NCI-H460 (cell line): ENCODE data around the gene RPL39L. TPM values are rescaled to one million over a fixed set of nuclear protein-coding genes. Genes with fewer than 3 reads are reported as not detected.
"Not testable (repeated sequence)": the region's sequence is repeated elsewhere in the genome, so short reads cannot be mapped to it uniquely, and the experiment has no call there.

Experiments
- DNase-seq: peaks from one replicate; pipeline ENCODE4 v3.0.0-alpha.2; 2016; ENCODE audit warnings: low read depth; ENCODE audit errors: extremely low read depth
- total RNA-seq: library from RNA; depleted of rRNA; stranded (reverse); fragments of >200 nt; shearing (Covaris generic); gene quantifications from 2 replicates; pipeline ENCODE4 v1.2.3, GENCODE V29; 2014

RPL39L gene
- total RNA-seq, 1 experiment from 2014 or later = 62.6 TPM

DNA sequence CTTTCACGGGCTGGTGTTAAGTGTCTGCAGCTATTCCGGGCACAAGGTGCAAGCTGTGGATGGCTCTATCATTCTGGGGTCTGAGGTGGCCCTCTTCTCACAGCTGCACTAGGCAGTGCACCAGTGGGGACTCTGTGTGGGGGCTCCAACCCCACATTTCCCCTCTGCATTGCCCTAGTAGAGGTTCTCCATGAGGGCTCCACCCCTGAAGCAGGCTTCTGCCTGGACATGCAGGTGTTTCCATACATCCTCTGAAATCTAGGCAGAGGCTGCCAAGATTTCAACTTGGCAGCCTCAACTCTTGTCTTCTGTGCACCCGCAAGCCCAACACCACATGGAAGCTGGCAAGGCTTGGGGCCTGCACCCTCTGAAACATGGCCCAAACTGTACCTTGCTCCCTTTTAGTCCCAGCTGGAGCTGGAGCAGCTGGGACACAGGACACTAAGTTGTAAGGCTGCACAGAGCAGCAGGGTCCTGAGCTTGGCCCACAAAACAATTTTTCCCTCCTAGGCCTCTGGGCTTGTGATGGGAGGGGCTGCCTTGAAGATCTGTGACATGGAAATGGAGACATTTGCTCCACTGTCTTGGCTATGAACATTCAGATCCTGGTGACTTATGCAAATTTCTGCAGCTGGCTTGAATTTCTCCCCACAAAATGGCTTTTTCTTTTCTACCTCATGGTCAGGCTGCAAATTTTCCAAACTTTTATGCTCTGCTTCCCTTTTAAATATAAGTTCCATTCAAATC lies 6.0 kb upstream of the RPL39L start:
- no peak for DNase-seq

DNA sequence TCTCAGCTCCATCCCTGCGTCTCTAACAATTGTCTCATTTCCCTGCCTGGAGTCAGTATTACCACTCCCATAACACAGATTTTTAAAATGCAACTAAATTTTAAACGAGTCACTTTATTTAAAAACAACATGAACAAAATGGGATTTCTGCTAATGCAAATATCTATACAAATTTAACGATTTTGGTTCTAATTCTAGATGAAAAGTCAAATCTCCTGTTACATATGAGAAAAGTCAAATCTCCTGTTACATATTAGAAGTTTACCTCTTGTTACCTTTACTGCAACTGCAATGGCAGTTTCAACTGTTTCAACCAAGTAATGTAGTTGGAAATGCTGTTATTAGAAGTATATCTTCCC lies 578 bp upstream of the RPL39L start:
- DNase-seq = no peak

DNA sequence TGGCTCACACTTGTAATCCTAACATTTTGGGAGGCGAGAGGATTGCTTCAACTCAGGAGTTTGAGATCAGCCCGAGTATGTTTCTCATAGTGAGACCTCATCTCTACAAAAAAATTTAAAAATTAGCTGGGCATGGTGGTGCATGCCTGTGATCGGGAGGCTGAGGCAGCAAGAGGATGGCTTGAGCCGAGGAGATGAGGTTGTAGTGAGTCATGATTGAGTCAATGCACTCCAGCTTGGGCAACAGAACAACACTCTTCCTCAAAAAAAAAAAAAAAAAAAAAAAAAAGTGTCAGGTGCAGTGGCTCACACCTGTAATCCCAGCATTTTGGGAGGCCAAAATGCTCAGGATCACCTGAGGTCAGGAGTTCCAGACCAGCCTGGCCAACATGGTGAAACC lies 2.4 kb downstream of the RPL39L start:
- DNase-seq = no peak

DNA sequence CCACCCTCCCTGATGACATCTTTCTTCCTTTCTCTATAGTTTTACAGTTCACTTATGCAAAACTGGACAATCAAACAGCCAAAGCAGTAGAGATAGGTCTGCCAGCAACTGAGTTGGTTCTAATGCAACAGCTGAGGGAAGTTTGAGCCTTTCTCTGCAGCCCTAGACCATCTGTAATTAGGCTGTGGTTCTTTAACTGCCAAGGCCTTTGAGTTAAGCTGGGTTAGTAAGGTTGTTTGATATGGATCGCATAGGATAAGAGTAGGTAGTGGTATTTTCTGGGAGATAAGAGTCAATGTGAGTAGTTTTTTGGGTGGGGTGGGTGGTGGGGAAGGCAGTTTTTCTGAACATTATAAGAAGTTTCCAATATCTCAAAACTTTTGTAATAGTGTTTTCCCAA lies 3.0 kb downstream of the RPL39L start:
- no peak for DNase-seq

DNA sequence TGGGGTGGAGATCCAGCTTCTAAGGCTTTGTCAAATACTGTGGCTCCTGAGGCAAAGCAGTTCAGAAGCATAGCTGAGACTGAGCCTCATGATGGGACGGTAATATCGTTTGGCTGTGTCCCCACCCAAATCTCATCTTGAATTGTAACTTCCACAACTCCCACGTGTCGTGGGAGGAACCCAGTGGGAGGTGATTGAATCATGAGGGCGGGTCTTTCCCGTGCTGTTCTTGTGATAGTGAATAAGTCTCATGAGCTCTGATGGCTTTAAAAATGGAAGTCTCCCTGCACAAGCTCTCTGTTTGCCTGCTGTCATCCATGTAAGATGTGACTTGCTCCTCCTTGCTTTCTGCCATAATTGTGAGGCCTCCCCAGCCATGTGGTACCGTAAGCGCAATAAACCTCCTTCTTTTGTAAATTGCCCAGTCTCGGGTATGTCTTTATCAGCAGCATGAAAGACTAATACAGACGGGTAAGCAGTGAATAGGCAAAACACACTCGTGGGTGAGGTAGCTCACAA lies 4.1 kb downstream of the RPL39L start:
- DNase-seq = not testable (repeated sequence)

DNA sequence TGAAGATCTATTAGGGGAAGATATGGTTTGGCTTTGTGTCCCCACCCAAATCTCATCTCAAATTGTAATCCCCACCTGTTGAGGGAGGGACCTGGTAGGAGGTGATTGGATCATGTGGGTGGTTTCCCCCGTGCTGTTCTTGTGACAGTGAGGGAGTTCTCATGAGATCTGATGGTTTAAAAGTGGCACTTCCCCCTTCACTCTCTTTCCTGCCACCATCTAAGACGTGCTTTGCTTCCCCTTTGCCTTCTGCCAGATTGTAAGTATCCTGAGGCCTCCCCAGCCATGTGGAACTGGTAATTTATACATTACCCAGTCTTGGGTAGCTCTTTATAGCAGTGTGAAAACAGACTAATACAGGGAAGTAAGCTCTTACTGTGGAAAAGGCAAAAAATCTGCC lies 6.1 kb downstream of the RPL39L start:
- DNase-seq = not testable (repeated sequence)

GRCh38 chr3:187132666-187133065 lies 6.6 kb downstream of the RPL39L start:
- DNase-seq = no peak

GRCh38 chr3:187131981-187132380 lies 7.3 kb downstream of the RPL39L start:
- no peak for DNase-seq

- DNase-seq = no peak
These were observed 8.8 kb downstream of the RPL39L start for GRCh38 chr3:187130346-187131066.

GRCh38 chr3:187125319-187126031 lies 13.8 kb downstream of the RPL39L start:
- no peak for DNase-seq

DNA sequence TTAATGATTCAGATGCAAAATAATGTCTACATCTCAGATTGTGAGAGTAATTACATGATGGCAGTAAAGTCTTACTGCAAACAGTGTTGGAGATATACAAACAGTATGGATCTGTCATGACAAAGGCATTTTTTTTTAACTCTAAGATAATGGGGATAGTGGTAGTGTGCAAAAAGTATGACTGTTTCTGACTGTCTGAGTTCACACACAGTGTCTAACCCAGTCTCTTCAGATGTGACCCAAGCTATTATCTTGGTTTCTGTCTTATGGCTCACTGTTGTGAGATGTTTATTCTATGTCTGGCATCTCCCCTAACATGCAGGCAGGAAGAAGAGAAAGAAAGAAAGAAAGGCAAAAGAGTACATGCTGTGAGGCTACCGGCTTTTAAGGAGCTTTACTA lies 17.0 kb downstream of the RPL39L start:
- DNase-seq = no peak

DNA sequence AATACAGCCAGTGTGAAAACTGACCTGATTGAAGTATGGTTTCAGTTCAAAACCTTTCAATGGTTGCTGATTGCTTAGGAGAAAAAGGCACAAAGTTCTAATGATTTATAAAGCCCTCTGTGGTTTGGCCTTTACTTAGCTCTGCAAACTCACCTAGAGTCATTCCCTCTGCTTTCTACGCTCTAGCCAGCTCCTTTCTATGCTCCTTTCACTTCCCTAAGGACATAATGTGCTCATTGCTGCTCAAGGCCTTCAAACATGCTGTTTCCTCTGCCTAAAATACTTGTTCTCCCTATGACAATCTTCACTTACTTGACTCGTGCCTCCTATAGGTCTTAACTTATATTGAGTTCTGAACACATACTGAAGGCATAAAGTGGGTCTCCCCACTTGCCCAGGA lies 19.0 kb downstream of the RPL39L start:
- DNase-seq = no peak

- DNase-seq = no peak
These were observed 24.8 kb downstream of the RPL39L start for GRCh38 chr3:187114511-187114910.

- peak; percentile 6 for DNase-seq
These were observed 26.1 kb downstream of the RPL39L start for GRCh38 chr3:187112934-187113793.

- DNase-seq = no peak
These were observed 29.1 kb downstream of the RPL39L start for GRCh38 chr3:187110156-187110555.

DNA sequence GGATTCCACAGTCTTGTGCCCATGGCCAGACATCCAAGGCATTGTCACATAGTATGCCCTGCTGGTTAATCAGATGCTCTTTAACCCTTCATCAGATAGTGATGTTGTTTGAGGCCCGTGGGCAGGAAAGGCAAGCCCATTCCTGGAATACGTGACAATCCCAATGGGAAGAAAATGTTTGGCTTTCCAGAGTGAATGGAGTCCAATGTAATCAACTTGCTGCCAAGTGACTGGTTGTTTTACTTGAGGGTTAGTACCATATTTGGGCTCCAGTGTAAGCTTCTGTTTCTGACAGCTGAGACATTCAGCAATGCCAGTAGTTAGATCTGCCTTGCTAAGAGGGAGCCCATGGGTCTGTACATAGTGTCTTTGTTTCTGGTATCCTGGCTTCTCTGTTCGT lies 31.3 kb downstream of the RPL39L start:
- no peak for DNase-seq

DNA sequence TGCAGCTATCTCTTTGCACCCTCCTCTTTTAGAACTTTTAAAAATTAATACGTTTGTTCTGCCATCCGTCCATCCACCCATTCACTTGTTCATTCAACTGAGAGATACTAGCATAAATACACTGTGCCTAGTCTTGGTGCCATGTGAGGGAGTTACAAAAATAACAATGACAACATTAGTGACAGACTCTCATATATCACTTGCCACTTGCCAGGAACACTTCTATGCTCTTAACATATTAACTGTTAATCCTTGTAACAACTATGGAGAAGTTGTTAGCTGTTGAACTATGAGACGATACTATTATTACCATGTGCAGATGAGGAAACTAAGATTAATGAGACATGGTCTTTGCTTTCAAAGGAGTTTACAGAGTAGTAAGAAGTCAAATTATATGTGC lies 33.6 kb downstream of the RPL39L start:
- DNase-seq = no peak

GRCh38 chr3:187104933-187105332 lies 34.4 kb downstream of the RPL39L start:
- no peak for DNase-seq

- DNase-seq = no peak
These were observed 35.0 kb downstream of the RPL39L start for GRCh38 chr3:187104342-187104741.

DNA sequence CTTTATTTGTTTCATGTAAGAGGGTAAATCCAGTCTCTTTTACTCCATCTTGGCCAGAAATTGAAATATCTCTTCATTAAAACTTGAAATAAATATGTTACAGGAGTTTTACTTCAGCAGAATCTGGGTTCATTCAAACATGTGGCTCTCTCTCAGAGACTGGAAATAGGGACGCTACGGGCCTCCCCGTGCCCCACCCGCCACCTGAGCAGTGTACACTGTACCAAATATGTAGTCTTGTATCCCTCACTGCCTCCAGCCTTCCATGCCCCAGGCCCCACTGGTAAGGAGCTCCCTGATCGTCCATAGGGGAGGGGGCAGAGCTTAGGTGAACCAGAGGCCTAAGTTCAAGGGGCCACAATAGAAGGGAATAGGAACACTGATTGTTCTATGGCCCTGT lies 36.0 kb downstream of the RPL39L start:
- no peak for DNase-seq
